Measurements from ENCODE around the gene C1QTNF5.
A peak's percentile ranks its signal among the peaks of the same experiment; 100 is the strongest.

C1QTNF5 gene

GRCh38 chr11:119338965-119339588 lies 1.6 kb downstream of the C1QTNF5 start:
- Histone ChIP-seq H3K9ac (ENCODE audit: low read length) (peak overlapping the region; percentile 91), H3K4me1 (ENCODE audit: control insufficient read depth, insufficient read depth, low read length) (peaks cover 50% of the 10 kb centered on the region), H3K9me3 (ENCODE audit: control insufficient read depth, low read length) (no peaks in the 10 kb centered on the region), H3K36me3 (ENCODE audit: control insufficient read depth, insufficient read depth, low read length, severe bottlenecking) (no peaks in the 10 kb centered on the region), H3K4me3 (ENCODE audit: low read length) (peak overlapping the region; percentile 84), H3K27me3 (replicated peaks; ENCODE audit: control insufficient read depth, insufficient read depth, low read length) (peaks cover 5% of the 10 kb centered on the region)
- DNase-seq (ENCODE audit: low read depth), result peak; percentile 12

- peaks cover 51% of the 10 kb centered on the region for H3K4me1 ChIP-seq (ENCODE audit: control insufficient read depth, insufficient read depth, low read length)
- H3K27me3 ChIP-seq (replicated peaks; ENCODE audit: control insufficient read depth, insufficient read depth, low read length), result peaks cover 5% of the 10 kb centered on the region
- no peaks in the 10 kb centered on the region for H3K9me3 ChIP-seq (ENCODE audit: control insufficient read depth, low read length)
- H3K9ac ChIP-seq (ENCODE audit: low read length), result peak overlapping the region; percentile 91
- peak overlapping the region; percentile 84 for H3K4me3 ChIP-seq (ENCODE audit: low read length)
- DNase-seq (ENCODE audit: low read depth), result peak; percentile 93
- H3K36me3 ChIP-seq (ENCODE audit: control insufficient read depth, insufficient read depth, low read length, severe bottlenecking), result no peaks in the 10 kb centered on the region
These were observed 2.3 kb downstream of the C1QTNF5 start for GRCh38 chr11:119338318-119338890.

- peaks cover 5% of the 10 kb centered on the region for H3K27me3 ChIP-seq (replicated peaks; ENCODE audit: control insufficient read depth, insufficient read depth, low read length)
- H3K36me3 ChIP-seq (ENCODE audit: control insufficient read depth, insufficient read depth, low read length, severe bottlenecking), result no peaks in the 10 kb centered on the region
- peaks cover 51% of the 10 kb centered on the region for H3K4me1 ChIP-seq (ENCODE audit: control insufficient read depth, insufficient read depth, low read length)
- H3K9ac ChIP-seq (ENCODE audit: low read length), result peak overlapping the region; percentile 91
- H3K4me3 ChIP-seq (ENCODE audit: low read length), result peak overlapping the region; percentile 84
- H3K9me3 ChIP-seq (ENCODE audit: control insufficient read depth, low read length), result no peaks in the 10 kb centered on the region
- DNase-seq (ENCODE audit: low read depth), result peak; percentile 43
These were observed 2.9 kb downstream of the C1QTNF5 start for GRCh38 chr11:119337581-119338317.

DNA sequence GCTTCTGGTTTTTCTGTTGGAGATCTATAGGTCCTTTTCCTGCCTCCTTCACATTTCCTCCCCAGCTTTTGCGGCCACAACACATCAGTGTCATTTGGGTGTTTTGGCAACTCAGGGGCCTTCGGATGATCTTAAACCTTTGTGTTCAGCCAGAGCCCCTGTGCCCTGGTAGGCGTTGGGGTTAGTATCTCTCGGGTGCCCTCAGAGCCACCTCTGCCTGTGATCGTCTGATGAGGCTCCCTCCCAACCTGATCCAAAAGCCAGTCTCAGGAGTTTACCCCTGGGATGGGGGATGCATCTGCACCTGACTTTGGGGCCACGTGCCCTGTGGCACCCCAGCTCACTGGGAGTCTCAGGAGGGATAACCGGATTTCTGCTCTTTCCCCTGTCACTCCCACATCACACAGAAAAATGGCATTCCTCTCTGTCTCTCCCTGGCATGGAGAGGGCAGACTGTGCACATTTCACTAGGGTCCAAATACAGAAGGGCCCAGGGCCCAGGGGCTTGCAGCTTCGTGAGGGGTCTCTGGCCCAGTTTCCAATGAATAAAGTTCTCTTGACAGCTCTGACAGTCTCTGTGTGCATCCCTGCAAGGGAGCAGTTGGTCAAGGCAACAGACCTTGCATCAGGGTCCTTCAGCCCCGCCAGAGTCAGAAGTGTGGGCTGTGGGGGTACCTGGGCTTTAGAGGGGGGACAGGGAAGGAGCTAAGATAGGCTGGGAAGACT lies 3.8 kb downstream of the C1QTNF5 start:
- Histone ChIP-seq H3K9ac (ENCODE audit: low read length) (peak overlapping the region; percentile 91), H3K4me3 (ENCODE audit: low read length) (peak overlapping the region; percentile 15), H3K36me3 (ENCODE audit: control insufficient read depth, insufficient read depth, low read length, severe bottlenecking) (no peaks in the 10 kb centered on the region), H3K27me3 (replicated peaks; ENCODE audit: control insufficient read depth, insufficient read depth, low read length) (peaks cover 3% of the 10 kb centered on the region), H3K9me3 (ENCODE audit: control insufficient read depth, low read length) (no peaks in the 10 kb centered on the region), H3K4me1 (ENCODE audit: control insufficient read depth, insufficient read depth, low read length) (peaks cover 51% of the 10 kb centered on the region)
- no peak for DNase-seq (ENCODE audit: low read depth)

DNA sequence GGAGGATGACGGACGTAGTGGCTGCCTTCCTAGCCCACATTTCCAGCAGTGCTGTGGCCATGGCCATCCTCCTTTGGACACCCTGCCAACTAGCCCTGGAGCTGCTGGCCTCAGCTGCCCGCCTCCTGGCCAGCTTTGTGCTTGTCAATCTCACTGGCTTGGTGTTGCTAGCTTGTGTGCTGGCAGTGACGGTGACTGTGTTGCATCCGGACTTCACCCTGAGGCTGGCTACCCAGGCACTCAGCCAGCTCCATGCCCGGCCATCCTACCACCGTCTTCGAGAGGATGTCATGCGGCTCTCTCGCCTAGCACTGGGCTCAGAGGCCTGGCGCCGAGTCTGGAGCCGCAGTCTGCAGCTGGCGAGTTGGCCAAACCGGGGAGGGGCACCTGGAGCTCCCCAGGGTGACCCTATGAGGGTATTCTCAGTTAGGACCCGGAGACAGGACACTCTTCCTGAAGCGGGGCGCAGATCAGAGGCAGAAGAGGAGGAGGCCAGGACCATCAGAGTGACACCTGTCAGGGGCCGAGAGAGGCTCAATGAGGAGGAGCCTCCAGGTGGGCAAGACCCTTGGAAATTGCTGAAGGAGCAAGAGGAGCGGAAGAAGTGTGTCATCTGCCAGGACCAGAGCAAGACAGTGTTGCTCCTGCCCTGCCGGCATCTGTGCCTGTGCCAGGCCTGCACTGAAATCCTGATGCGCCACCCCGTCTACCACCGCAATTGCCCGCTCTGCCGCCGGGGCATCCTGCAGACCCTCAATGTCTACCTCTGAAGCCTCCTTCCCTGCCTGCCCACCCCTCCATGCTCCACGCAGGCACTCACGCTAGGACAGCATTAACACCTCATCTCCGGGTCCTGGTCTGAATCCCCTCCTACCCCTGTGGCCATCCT lies 4.8 kb downstream of the C1QTNF5 start:
- no peak for DNase-seq (ENCODE audit: low read depth)
- no peaks in the 10 kb centered on the region for H3K9me3 ChIP-seq (ENCODE audit: control insufficient read depth, low read length)
- peak overlapping the region; percentile 90 for H3K4me3 ChIP-seq (ENCODE audit: low read length)
- H3K36me3 ChIP-seq (ENCODE audit: control insufficient read depth, insufficient read depth, low read length, severe bottlenecking), result no peaks in the 10 kb centered on the region
- peaks cover 46% of the 10 kb centered on the region for H3K4me1 ChIP-seq (ENCODE audit: control insufficient read depth, insufficient read depth, low read length)
- H3K27me3 ChIP-seq (replicated peaks; ENCODE audit: control insufficient read depth, insufficient read depth, low read length), result no peaks in the 10 kb centered on the region
- H3K9ac ChIP-seq (ENCODE audit: low read length), result no peak overlapping the region

DNA sequence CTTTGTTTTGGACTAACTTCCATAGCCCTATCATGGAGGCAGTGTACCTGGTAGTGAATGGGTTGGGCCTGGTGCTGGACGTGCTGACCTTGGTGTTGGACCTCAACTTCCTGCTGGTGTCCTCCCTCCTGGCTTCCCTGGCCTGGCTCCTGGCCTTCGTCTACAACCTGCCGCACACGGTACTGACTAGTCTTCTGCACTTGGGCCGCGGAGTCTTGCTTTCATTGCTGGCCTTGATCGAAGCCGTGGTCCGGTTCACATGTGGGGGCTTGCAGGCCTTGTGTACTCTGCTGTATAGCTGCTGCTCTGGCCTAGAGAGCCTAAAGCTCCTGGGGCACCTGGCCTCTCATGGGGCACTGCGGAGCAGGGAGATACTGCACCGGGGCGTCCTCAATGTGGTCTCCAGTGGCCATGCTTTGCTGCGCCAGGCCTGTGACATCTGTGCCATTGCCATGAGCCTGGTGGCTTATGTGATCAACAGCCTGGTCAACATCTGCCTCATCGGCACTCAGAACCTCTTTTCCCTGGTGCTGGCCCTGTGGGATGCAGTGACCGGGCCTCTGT lies 5.5 kb downstream of the C1QTNF5 start:
- no peak for DNase-seq (ENCODE audit: low read depth)
- Histone ChIP-seq H3K4me3 (ENCODE audit: low read length) (peak overlapping the region; percentile 90), H3K4me1 (ENCODE audit: control insufficient read depth, insufficient read depth, low read length) (peaks cover 44% of the 10 kb centered on the region), H3K9ac (ENCODE audit: low read length) (peak overlapping the region; percentile 86), H3K27me3 (replicated peaks; ENCODE audit: control insufficient read depth, insufficient read depth, low read length) (no peaks in the 10 kb centered on the region), H3K36me3 (ENCODE audit: control insufficient read depth, insufficient read depth, low read length, severe bottlenecking) (no peaks in the 10 kb centered on the region), H3K9me3 (ENCODE audit: control insufficient read depth, low read length) (no peaks in the 10 kb centered on the region)

- Histone ChIP-seq H3K27me3 (replicated peaks; ENCODE audit: control insufficient read depth, insufficient read depth, low read length) (no peaks in the 10 kb centered on the region), H3K9ac (ENCODE audit: low read length) (peak within 1 kb of the TSS; percentile 86), H3K4me1 (ENCODE audit: control insufficient read depth, insufficient read depth, low read length) (peaks cover 42% of the 10 kb centered on the region), H3K4me3 (ENCODE audit: low read length) (peak within 1 kb of the TSS; percentile 90), H3K36me3 (ENCODE audit: control insufficient read depth, insufficient read depth, low read length, severe bottlenecking) (no peaks in the 10 kb centered on the region), H3K9me3 (ENCODE audit: control insufficient read depth, low read length) (no peaks in the 10 kb centered on the region)
- peak; percentile 99 for DNase-seq (ENCODE audit: low read depth)
These were observed 6.3 kb downstream of the C1QTNF5 start, which contains the start of gene RNF26 for GRCh38 chr11:119334174-119334930. RNF26 (plus strand) TSS chr11:119334527; CDS start chr11:119335123, 596 bp downstream.

DNA sequence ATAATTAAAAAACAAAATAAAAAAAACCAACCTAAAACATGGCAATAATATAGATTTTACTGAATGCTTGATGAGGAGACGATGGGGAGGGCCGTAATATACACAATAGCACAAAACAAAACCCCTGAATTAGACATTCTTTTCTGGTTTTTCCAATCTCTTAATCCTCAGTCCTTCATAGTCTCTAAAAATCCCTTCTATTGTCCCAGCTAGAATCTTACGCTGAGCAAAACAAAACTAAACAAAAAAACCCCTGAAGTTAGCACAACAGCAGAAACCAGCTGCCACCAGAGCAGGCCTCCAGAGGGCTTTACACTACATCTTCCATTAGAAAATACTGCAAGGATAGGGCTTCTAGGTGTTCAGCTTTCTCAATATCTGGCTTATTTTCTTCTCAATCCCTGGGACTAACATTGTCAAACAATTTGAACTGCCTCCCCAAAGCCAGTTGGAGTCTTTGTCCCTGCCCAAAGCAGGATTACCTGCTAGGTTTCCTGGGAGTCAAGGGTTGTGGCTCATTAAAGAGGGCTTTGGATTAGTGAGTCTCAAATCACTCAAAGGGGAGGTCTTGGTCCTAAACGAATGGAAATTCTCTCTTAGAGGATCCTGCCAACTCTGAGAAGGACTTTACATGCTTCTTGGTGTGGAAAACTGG lies 8.4 kb downstream of the C1QTNF5 start:
- Histone ChIP-seq H3K36me3 (ENCODE audit: control insufficient read depth, insufficient read depth, low read length, severe bottlenecking) (no peaks in the 10 kb centered on the region), H3K27me3 (replicated peaks; ENCODE audit: control insufficient read depth, insufficient read depth, low read length) (no peaks in the 10 kb centered on the region), H3K9me3 (ENCODE audit: control insufficient read depth, low read length) (no peaks in the 10 kb centered on the region), H3K9ac (ENCODE audit: low read length) (no peak overlapping the region), H3K4me1 (ENCODE audit: control insufficient read depth, insufficient read depth, low read length) (peaks cover 21% of the 10 kb centered on the region), H3K4me3 (ENCODE audit: low read length) (no peak overlapping the region)
- no peak for DNase-seq (ENCODE audit: low read depth)

GRCh38 chr11:119330237-119330636 lies 10.4 kb downstream of the C1QTNF5 start:
- Histone ChIP-seq H3K4me3 (ENCODE audit: low read length) (no peak overlapping the region), H3K27me3 (replicated peaks; ENCODE audit: control insufficient read depth, insufficient read depth, low read length) (no peaks in the 10 kb centered on the region), H3K9ac (ENCODE audit: low read length) (no peak overlapping the region), H3K36me3 (ENCODE audit: control insufficient read depth, insufficient read depth, low read length, severe bottlenecking) (no peaks in the 10 kb centered on the region), H3K4me1 (ENCODE audit: control insufficient read depth, insufficient read depth, low read length) (peaks cover 8% of the 10 kb centered on the region), H3K9me3 (ENCODE audit: control insufficient read depth, low read length) (no peaks in the 10 kb centered on the region)
- no peak for DNase-seq (ENCODE audit: low read depth)
